HG02642 (cell line): ENCODE data around the gene MCC.

Experiments used
- ATAC-seq: cut with Tn5 transposase; IDR thresholded peaks from one replicate; pipeline ENCODE4 v1.9.1; 2021; ENCODE audit warnings: mild to moderate bottlenecking; ENCODE audit not compliant: unreplicated experiment, poor library complexity

Gene MCC

GRCh38 chr5:113378081-113378480, 110.2 kb downstream of the MCC start:
- ATAC-seq: no peak

- ATAC-seq: no peak
These were observed 111.6 kb downstream of the MCC start for GRCh38 chr5:113376640-113377039.

GRCh38 chr5:113375480-113376060, 112.7 kb downstream of the MCC start:
- no peak for ATAC-seq

GRCh38 chr5:113373426-113373825, 114.8 kb downstream of the MCC start:
- no peak for ATAC-seq

- ATAC-seq: no peak
These were observed 116.5 kb downstream of the MCC start for GRCh38 chr5:113371721-113372196.

- no peak for ATAC-seq
These were observed 120.7 kb downstream of the MCC start for GRCh38 chr5:113367586-113367985.

- no peak for ATAC-seq
These were observed 123.8 kb downstream of the MCC start for GRCh38 chr5:113364466-113364865.

- no peak for ATAC-seq
These were observed 126.6 kb downstream of the MCC start for GRCh38 chr5:113361701-113362100.

GRCh38 chr5:113359419-113359818, 128.8 kb downstream of the MCC start:
- no peak for ATAC-seq

GRCh38 chr5:113358696-113359095, 129.6 kb downstream of the MCC start:
- ATAC-seq: no peak

GRCh38 chr5:113357696-113358476, 130.4 kb downstream of the MCC start:
- no peak for ATAC-seq

- no peak for ATAC-seq
These were observed 131.8 kb downstream of the MCC start for GRCh38 chr5:113356487-113356886.

GRCh38 chr5:113354055-113354454, 134.2 kb downstream of the MCC start:
- no peak for ATAC-seq

GRCh38 chr5:113347572-113347971, 140.7 kb downstream of the MCC start:
- no peak for ATAC-seq

- ATAC-seq: no peak
These were observed 143.0 kb downstream of the MCC start for GRCh38 chr5:113344973-113345940.

GRCh38 chr5:113343343-113343742, 144.9 kb downstream of the MCC start:
- no peak for ATAC-seq

- ATAC-seq: no peak
These were observed 147.7 kb downstream of the MCC start for GRCh38 chr5:113340537-113340936.

- no peak for ATAC-seq
These were observed 149.6 kb downstream of the MCC start for GRCh38 chr5:113338628-113339027.

GRCh38 chr5:113337515-113338415, 150.5 kb downstream of the MCC start:
- ATAC-seq: no peak

- no peak for ATAC-seq
These were observed 151.3 kb downstream of the MCC start for GRCh38 chr5:113336975-113337374.
